B cell (primary cell): Measurements from ENCODE around the gene VWA7.

Experiments
- CTCF ChIP-seq: fragments of 200-600 bp; IDR thresholded peaks from one replicate; pipeline ENCODE4 v1.8.0; 2022; ENCODE audit warnings: antibody characterized with exemption, mild to moderate bottlenecking
- EZH2 ChIP-seq: IDR thresholded peaks from 2 replicates; pipeline ENCODE4 v1.6.1; 2012; ENCODE audit warnings: borderline replicate concordance, low read depth, mild to moderate bottlenecking, moderate library complexity, low read length; ENCODE audit not compliant: insufficient read depth, poor library complexity, severe bottlenecking

GRCh38 chr6:31729979-31730630 lies 47.0 kb downstream of the VWA7 start:
- TF ChIP-seq EZH2 (no peak), CTCF (no peak)
